HG03095 (cell line): ENCODE data around the gene PARD3B.
"Not testable (repeated sequence)": the region's sequence is repeated elsewhere in the genome, so short reads cannot be mapped to it uniquely, and the experiment has no call there.

ENCODE experiments used
- ATAC-seq: cut with Tn5 transposase; IDR thresholded peaks from one replicate; pipeline ENCODE4 v1.9.1; 2021; ENCODE audit warnings: moderate library complexity; ENCODE audit not compliant: unreplicated experiment

The PARD3B gene

DNA sequence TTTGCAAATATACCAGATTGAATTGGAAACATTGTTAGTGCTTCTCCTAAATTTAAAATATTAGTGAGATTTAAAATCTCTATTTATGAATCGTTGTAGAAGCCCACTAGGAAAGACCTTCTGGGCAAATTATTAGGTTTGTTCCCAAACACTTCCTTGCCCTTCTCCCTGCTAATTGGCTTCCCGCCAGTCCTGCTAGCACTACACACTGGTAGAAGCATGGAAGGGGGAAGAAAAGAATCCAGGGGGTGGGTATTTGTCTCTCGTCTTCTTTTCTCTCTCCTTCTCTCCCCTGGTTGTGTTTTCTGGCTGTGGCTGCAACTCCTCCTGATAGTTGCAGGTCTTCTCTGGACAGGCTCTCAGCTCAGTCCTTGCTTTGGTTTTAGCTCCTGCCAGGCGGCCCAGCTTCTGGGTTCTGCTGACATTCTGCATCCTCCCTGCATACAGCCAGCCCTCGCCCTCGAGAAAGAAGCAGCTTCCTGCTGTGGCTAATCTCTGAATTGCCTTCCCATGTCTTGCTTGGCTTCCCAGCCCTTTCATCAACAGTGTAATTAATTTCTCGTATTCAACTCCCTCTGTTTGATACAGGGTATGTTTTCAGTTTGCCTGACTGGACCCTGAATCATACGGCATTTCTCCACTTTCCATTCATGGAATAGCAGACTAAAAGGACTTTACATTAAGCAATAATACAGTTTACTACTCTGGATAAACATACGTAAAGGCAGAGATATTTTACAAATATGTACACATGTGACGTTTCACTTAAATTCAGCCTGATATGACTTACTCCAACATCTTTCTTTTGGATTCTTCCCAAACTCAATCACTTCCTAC lies 6.9 kb upstream of the PARD3B start:
- no peak for ATAC-seq

DNA sequence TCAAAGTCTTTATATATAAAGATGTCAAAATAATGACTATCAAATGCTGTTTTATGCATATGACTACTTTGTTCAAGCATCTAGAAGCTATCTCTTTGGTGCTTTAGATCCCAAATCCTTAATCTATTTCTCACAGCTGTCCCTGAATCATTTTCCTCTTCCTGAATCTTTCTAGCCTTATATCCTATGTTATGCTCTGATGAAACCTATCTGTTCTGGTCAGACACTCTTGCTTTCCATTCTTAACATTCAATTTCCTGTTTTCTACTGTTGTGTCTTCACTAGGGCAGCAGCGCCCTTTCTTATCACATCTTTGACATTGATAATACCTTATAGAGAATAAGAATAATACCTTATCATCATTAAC lies 6.3 kb upstream of the PARD3B start:
- no peak for ATAC-seq

DNA sequence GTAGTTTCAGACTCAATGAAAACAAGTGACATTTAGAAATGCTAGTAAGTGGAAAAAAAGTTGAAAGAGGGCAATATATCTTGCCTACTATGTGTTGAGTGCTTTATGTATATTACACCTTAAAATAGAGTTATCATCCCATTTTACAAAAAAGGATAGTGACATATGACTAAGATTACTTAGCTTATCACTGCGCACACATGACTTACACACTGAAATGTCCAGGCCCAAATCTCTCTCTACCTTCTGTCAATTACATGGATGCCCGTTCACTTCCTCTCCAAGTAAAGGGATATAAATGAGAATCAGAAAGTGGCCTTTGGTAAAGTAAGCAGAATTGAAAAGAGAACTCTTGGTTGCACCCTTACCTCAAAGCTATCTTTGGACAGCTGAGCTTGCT lies 3.6 kb upstream of the PARD3B start:
- no peak for ATAC-seq

DNA sequence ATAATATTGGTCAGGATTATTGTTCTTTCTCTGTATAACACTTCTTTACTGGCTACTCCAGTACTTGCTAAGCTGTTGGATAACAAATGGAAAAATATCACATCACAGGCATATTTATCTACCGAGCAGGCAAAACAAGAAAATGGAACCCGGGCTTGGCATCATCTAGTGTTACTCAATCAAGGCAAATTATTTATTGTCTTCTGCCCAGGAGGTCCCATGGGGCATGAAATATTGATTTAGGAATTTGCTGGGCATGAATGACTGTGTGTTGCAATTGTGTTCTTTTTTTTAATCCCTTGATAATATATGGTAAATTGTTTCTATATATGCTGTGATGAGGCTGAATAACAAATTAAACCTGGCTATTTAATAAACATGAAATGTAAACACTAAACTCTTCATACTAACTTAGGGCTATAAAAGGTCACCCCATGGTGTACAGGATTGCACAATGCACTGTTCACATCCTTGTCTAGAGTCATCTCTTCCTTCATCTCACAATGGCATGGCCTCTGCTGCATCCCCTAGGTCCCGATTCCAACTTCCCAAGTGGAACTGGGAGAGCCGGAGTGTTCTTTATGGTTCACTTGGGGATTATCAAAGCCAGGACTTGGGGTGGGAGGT lies 2.2 kb upstream of the PARD3B start:
- ATAC-seq: no peak

DNA sequence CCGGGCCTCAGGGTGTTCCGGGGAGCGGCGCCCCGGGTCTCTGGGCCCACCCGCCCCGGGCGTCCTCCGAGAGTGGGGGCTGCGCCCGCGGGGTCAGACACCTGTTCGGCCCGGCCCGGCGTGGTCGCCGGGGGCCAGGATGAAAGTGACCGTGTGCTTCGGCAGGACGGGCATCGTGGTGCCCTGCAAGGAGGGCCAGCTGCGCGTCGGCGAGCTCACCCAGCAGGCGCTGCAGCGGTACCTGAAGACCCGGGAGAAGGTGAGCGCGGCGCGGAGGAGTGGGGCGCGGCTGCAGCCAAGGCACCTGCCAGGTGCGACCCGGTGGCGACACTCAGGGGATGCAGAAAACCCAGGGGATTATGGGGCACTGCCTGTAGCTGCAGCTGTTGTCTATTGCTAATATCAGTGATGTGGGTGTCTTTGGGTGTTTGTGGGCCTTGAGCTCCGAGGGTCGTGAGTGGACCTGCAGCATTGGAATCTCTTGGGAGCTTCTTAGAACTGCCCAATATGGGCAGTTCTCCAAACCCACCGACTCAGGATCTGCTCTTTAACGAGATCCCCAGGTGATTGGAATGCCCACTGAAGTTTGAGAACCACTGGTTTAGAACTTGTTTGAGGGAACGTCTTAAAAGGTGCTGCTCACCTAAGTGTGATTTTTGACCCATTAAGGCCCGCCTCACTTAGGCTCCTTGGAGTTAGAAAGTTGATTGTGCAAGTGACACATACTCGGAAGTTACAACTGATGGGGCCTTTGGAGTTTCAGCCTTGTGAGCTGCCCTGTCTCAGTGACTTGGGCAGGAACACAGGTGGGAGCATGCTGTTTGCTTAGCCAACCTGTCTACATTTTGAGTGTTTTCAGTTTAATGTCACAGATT lies 823 bp downstream of the PARD3B start:
- no peak for ATAC-seq

DNA sequence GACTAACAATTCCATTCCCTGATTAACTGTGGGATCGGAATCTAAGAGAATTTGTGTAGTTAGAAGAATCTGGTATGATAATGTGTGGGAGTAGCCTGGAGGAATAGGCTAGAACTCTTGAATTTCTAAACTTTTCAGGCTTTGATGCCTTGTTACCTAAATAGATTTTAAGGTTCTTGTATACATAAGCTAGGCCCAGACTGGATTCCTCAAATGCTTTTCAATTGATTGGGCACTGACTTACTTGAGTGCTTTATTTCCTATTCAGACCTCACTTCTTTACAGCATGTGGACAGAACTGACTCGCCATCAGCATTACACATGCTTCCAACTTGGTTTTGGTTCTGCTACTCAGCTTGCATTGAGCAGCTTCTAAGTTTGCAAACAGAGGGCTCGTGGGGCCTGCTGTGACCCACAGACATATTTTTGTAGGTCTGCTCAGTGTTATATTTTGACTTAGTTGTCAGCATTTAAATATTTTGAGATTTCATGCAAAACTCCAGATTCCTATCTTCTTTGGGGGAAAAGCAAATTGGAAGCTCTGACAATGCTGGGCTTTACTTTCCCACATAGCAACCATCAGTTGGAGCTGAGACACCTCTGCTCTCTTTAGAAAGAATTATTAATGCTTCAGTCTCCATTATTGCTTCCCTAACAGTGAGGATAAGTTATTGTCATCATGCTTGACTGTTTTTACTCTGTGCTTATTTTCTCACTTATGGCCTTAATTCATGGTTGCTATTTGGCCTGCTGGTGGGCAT lies 5.7 kb downstream of the PARD3B start:
- ATAC-seq: no peak

DNA sequence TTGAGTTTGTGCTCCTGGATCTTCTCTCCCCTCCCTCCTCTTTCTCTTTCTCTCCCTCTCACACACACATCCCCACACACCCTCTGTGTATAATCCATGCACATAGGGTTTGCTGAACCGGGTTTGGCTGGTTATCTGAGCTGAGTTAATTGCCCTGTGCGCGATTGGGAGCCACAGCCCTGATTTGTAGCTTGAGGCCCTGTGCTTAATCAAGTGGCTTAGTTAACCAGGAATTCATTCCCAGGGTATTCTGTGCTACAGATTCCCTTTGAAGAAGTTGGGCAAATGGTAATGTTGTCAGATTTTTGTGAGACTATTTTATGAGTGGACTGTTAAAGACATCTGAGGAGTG lies 6.2 kb downstream of the PARD3B start:
- no peak for ATAC-seq

DNA sequence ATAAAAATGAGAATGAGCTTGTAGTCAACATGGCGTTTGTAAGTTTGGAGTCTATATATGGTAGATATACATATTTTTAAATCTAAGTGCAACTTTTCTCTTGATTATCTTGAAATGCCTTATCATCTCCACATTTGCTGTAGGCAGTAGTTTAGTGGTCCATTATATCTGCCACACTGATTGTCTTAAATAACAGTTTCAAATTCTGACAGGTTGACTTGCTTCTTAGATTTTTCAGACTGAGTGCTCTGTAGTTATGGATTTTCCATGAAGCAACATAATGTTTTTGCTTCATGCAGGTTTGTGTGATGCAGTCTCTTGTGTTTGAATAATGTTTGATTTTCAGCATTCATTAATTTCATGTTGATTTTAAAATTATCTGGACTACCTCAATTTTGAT lies 12.3 kb downstream of the PARD3B start:
- ATAC-seq: no peak

DNA sequence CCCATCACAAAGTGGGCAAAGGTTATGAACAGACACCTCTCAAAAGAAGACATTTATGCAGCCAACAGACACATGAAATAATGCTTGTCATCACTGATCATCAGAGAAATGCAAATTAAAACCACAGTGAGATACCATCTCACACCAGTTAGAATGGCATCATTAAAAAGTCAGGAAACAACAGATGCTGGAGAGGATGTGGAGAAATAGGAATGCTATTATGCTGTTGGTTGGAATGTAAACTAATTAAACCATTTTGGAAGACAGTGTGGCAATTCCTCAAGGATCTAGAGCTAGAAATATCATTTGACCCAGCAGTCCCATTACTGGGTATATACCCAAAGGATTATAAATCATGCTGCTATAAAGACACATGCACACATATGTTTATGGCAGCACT lies 14.1 kb downstream of the PARD3B start:
- ATAC-seq: not testable (repeated sequence)

DNA sequence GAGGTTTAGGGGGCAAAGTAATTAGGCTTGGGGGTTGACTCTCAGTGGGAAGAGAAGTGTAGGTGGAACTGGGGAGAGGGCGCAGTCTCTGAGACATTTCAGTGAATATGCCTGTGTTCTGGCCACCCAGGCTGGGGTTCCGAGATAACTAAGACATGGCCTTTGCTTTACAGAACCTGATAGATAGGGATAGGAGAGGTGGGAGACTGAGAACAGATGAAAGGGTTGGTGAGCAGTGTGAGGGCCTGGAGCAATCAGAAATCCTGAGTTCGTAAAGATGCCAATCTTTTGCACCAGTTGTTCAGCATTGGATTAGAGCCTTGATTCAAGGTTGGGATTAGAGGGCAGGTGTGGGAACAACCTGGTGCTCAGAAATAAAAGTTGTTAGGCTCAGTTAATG lies 15.6 kb downstream of the PARD3B start:
- ATAC-seq: no peak

DNA sequence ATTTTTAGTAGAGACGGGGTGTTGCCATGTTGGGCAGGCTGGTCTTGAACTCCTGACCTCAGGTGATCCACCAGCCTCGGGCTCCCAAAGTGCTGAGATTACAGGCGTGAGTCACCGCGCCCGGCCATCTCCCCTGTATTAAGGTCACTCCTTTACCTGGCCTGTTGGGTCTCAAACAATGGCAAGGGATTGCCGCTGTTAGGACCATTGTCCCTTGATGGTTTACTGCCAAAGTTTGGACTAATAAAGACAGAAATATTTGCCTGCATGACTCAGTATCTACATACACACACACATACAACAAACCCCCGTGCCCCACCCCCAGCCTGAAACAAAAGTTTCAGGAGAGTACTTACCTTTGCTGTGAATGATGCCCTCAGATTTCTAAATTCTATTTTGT lies 16.5 kb downstream of the PARD3B start:
- ATAC-seq: no peak

DNA sequence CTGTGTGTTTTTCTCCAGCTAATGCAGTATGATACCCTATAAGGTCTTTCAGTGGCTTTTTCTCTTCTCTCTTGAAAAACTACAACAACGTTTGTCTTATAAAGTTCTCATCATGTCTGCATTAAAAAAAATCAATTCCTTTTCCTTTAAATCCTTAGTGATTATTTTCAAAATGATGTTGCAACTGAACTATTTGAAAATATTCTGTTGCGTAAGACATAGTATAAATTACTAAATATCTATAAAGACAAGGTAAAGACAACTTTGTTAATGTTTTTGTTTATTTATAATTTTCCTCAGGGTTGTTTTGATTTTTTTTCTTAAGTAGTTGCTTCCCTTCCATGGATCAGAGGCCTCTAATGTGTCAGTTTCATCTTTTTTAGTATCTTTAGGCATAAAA lies 21.2 kb downstream of the PARD3B start:
- no peak for ATAC-seq

DNA sequence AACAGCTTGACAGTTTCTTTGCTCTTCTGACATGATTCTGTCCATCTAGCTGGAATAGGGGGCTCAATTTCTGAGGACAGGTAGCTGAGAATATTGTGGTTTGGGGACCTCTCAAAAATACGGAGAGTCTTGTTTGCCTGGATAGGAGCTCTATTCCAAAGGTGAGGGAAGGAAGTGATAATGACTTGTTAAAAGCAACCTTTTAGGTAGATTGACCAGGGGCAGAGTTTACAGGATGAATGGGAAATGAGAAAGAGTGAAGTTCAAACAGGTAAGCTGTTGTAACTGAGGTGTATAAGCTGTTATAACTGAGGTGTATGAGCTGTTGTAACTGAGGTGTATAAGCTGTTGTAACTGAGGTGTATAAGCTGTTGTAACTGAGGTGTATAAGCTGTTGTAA lies 25.1 kb downstream of the PARD3B start:
- no peak for ATAC-seq

DNA sequence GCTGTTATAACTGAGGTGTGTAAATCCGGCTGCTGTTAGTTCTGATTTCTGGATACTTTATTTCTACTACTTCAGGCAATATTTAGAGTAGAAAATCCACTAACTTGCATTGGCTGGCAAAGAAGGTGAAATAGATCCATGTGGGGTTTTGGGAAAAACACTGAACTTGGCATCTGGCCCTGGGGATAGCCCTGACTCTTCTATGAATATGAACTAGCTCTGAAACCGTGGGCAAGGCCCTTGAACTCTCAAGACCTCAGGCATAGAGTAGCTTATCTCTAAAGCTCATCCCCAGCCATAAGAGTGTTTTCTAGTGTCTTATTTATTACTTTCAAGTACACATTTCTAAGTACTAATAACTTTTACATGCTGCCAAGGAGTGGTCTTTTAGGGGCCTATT lies 25.8 kb downstream of the PARD3B start:
- no peak for ATAC-seq

DNA sequence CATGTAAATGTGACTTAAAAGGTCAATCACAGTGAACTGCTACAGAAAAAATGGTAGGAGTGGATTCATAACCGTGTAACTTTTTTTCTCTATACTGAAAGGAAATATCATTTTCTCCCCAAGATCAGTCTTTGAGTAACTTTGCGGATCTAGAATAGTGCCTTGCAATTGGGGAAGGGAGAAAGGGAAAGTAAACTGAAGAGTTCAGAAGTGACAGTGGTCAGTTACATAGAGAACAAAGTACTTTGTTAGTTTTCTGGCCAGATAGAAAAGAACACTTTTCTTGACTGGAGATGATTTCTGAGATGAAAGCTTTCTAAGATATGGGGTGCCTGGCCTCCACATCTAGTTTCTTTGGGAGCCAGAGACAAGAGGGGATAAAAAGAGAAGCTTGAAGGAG lies 26.6 kb downstream of the PARD3B start:
- ATAC-seq: no peak

DNA sequence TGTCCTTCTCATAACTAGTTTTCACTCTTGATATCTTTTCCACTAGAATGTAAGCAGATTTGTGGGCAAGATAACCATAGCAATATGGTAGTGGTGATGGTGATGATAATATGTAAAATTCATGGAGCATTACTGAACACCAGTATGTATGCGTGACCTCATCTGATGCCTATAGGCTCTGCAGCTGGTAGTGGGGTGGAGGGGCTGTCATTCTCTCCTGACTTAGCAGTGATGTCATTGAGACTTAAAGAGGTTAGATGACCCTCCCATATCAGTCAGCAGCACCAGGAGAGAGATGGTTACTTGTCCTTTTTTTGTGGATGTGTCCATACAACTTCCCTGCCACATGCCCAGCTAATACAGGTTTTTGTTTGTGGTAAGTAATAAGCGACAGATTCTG lies 27.9 kb downstream of the PARD3B start:
- no peak for ATAC-seq

DNA sequence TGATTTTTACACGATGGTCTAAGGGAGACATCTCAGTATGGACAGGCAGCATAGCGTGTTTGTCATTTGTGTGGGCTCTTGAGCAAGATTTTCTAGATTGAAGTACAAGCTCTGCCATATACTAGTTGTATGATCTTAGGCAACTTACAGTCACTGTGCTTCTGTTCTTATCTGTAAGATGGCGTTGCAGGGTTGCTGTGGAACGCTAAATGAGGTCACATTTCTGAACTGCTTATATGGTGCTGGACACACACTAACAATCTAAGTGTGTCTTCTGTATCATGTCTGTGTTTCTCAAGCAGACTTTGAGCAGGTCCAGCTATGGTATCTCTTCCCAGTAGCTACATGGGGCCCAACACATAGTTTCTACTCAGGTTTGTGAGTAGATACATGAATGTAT lies 29.2 kb downstream of the PARD3B start:
- ATAC-seq: no peak

DNA sequence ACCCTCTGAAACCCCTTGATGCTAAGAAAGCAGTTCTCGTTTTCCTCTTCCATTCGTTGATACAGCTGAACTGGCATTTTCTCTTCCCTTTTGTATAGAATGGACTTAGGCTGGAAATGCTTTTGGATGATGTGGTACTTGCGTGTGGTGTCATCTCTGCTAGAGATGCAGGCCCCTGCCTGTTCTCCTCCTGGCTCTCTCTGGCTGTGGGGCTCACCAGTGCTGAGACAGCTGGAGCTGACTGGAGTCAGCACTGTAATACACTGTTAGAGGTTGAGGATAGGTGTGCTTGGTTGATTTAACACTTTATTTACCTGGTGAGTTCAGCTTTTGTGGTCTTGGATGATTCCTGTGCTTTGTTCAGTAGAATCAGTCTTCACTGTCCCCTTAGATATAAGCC lies 30.2 kb downstream of the PARD3B start:
- ATAC-seq: no peak

DNA sequence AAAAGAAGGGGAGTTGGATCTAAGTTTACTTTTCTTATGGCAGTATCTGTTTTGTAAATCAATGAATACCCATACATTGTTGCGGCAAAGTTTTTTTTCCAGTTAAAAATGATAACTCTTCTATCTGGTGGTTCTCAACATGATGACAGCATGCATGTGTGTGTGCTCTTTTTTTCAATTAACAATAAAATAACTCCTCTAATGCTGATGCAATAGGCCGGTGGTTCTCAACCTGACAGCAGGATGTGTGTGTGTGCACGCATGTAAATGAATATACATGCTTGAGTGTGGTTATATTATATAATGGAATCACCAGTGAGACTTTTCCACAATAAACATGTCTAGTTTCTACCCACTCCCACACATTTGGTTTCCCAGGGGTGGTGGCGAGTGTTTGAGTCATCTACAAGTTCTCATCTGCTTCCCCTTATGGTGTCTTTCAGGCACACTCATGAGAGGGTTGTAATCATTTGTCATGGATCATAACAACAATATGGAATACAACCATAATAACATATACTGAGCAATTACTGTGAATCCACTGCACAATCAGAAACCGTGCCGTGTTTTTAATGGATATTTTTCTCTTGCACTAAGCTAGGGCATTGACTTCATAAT lies 31.2 kb downstream of the PARD3B start:
- ATAC-seq: no peak

DNA sequence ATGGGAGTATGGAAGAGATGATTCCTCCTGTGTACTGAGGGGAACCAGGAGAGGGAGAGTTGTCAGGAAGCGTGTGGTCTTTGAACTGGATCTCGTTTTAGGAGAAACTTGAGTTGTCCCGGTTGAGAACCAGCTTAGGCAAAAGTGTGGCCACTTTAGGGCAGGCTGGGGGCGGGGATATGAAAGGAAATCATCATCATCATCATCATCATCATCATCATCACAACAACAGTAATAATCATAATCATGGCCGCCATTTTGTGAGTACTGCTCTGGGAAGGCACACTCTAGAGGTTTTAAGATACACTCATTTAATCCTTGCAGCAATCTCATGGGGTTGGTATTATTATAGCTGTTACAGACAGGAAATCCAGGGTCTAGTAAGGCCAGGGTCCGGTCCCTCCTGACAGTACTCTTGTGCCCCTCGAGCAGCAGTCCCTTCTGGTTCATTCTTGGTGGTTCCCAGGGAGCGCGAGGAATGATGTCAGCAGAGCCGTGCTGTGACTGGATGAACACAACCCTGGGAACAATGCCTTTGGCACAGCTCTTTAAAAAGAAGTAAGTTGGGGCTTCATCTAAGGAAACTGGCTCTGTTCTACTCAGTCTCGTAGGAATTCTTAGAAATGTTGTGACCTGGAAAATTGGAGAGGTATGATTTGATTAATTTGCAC lies 33.8 kb downstream of the PARD3B start:
- no peak for ATAC-seq
